AG09309 (cell line): Measurements from ENCODE around the gene ERBB4.

ENCODE experiments used
- DNase-seq: peaks from one replicate; pipeline ENCODE4 v3.0.0-alpha.2; 2010; ENCODE audit warnings: low read depth
- H3K4me3 ChIP-seq: 2 replicates; pipeline ENCODE4 v1.5.1; 2011; ENCODE audit warnings: mild to moderate bottlenecking, low read depth, low read length, moderate library complexity; ENCODE audit not compliant: control insufficient read depth
- CTCF ChIP-seq: IDR thresholded peaks from 2 replicates; pipeline ENCODE4 v1.5.1; 2011; ENCODE audit warnings: mild to moderate bottlenecking, low read depth, low read length, inconsistent platforms; ENCODE audit not compliant: insufficient read depth, control insufficient read depth; ENCODE audit errors: missing control alignments

ERBB4 gene

DNA sequence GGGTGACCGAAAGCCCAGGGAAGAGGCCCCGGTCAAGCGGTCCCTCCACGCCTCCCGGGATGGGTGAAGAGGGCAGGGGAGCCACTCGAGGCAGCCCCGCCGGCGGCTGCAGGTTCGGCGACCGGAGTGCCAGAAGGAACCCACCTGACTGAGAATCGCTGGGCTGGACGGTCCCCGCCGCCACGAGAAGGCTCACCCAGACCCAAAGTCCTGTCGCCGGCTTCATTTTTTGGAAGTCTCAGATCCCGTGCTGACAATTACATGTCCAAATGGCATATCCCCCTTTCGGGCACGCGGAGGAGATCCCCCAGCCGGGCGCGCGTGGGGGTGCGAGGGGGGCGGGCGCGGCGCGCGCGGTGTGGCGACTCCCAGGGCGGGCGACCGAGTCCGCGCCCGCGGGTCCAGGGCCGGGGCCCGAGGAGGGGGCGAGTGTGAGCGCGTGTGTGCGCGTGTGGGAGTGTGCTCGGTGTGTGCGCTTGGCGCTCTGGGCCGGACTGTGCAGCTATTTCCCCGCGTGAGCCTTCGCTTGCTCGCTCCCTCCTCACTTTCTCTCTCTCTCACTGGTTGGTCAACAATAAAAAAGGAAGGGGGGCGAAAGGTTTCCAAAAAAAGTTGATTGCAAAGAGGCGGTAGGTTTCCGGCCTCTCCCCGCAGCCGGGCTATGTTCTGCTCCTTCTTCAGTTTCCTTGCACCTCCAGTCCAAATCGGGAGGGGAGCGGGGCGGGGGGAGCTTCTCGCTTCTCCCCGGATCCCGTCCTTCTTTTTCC is at the start of gene ERBB4:
ERBB4 (minus strand) TSS at position 498 of the 767 bp plus-strand sequence; CDS start at position 226, 272 bp downstream.
- no peak for TF ChIP-seq CTCF
- peak within 1 kb of the TSS; percentile 46 for H3K4me3 ChIP-seq
- no peak for DNase-seq

DNA sequence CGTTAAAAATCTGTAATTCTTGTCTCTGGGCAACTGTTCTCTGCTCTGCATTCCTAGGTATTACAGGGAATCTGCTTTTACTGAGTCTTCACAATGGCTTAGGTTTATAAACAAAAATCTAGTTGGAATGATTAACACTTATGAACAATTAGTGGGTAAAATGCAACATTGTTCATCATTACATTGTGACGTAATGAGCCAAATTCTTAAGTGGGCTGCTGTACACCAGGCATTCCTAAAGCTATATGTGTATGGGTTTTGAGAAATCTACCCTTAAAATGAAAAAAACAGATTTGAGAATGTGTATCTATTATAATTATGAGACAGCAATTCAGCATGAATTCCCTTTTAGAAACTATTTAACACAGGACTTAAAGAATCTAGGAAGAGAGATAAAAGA is 41.5 kb upstream of the ERBB4 start:
- H3K4me3 ChIP-seq = no peak overlapping the region
- DNase-seq = no peak
- no peak for TF ChIP-seq CTCF

GRCh38 chr2:212556296-212556695 is 17.7 kb upstream of the ERBB4 start:
- TF ChIP-seq CTCF = no peak
- DNase-seq = no peak
- H3K4me3 ChIP-seq = no peak overlapping the region

DNA sequence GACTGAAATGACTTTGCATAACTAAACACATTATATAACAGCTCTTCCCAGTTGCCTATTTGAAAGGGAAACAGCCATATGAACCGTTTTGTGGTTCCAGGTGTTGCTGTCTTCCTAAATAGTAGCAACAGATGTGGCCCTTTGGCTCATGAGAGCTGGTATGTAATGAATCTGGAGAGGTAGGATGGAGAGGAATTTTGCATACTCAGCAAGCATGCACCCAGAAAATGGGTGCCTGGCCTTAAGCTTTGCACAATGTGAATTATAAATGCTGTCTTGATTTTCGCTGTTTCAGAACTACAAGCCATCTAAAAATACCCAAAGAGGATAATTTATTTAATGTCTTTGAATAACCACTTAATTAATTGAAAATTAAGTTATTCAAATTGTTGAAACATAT is 15.6 kb upstream of the ERBB4 start:
- no peak overlapping the region for H3K4me3 ChIP-seq
- TF ChIP-seq CTCF = no peak
- no peak for DNase-seq

- DNase-seq = no peak
Measured at GRCh38 chr2:212549941-212550340, 11.3 kb upstream of the ERBB4 start.

DNA sequence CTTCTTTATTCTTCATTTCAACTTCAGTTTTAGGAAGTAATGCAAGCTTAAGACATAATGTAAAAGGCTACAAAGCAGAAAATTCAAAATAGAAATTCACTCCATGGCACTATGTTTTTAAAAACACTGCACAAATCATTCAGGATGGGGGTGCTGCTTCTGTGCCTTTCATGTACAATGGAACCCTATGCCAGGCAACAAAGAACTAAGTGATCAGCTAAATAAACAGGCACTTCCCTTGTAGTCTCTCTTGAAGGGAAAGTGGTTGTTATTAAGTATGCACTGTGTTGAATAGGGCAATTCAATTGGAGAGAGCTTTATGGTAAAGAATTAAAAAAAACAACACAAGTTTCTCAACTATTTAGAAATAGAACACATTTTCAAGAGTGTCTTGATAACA is 10.9 kb upstream of the ERBB4 start:
- no peak for TF ChIP-seq CTCF
- no peak overlapping the region for H3K4me3 ChIP-seq
- DNase-seq = no peak

More at GRCh38 chr2:212549941-212550340, 11.3 kb upstream of the ERBB4 start:
- H3K4me3 ChIP-seq = no peak overlapping the region
- TF ChIP-seq CTCF = no peak
